Prostate gland (tissue), 2 donors: ENCODE measurements around the gene FAM131A. TPM values are rescaled to one million over a fixed set of nuclear protein-coding genes. Genes with fewer than 3 reads are reported as not detected.

ENCODE experiments used
- DNase-seq: peaks from one replicate; pipeline ENCODE4 v3.0.0-alpha.2; 2019; ENCODE audit warnings: low spot score
- H3K27ac ChIP-seq, 2 donors: fragments of 200-600 bp; sonication (generic); 2 replicates each; pipeline ENCODE4 v1.5.1; 2017 to 2019
- H3K27me3 ChIP-seq: fragments of 200-600 bp; sonication (generic); replicated peaks from 2 replicates; pipeline ENCODE4 v1.5.1; 2019; ENCODE audit not compliant: insufficient read depth
- H3K36me3 ChIP-seq, 2 donors: fragments of 200-600 bp; sonication (generic); 1 replicate in 1 of 2; 2 replicates in 1 of 2; pipeline versions ENCODE4 v1.5.1 to v1.8.1; 2017 to 2019
- H3K4me1 ChIP-seq: fragments of 200-600 bp; sonication (generic); replicated peaks from 2 replicates; pipeline ENCODE4 v1.5.1; 2019
- H3K4me3 ChIP-seq, 2 donors: fragments of 200-600 bp; sonication (generic); 2 replicates each; pipeline ENCODE4 v1.5.1; 2017 to 2019
- H3K9me3 ChIP-seq: fragments of 200-600 bp; sonication (generic); 2 replicates; pipeline ENCODE4 v1.5.1; 2017
- CTCF ChIP-seq, 4 experiments: fragments of 200-600 bp in 2 of 4; fragments of 450-650 bp in 2 of 4; sonication (generic) in 2 of 4; IDR thresholded peaks; 1 replicate in 3 of 4; 2 replicates in 1 of 4; pipeline ENCODE4 v1.5.1; 2016 to 2019; ENCODE audit warnings: antibody characterized with exemption in 4 of 4, mild to moderate bottlenecking in 2 of 4, moderate library complexity in 2 of 4
- POLR2A ChIP-seq: fragments of 450-650 bp; IDR thresholded peaks from one replicate; pipeline ENCODE4 v1.6.1; 2016; ENCODE audit warnings: antibody characterized with exemption, mild to moderate bottlenecking
- POLR2AphosphoS5 ChIP-seq: sonication (generic); formaldehyde crosslinking; IDR thresholded peaks from one replicate; pipeline ENCODE4 v1.6.1; 2017; ENCODE audit warnings: antibody characterized with exemption
- WGBS: methylation state at CpG from one replicate; pipeline ENCODE4 v1.1.5; 2018; 5-methylcytosine and 5-hydroxymethylcytosine counted together
- intact Hi-C: fragments of 100-400 bp; cut with DNase I; formaldehyde crosslinking; loops from one replicate; pipeline ENCODE4 v1.14.2; 2022
- total RNA-seq, 2 donors: library from RNA; depleted of rRNA; stranded (reverse); fragments of >200 nt; gene quantifications; one replicate each; pipeline ENCODE4 v1.1.0, GENCODE V29; 2016

FAM131A gene
- total RNA-seq, 2 donors from 2014 or later = 22.0 to 71.0 TPM

DNA sequence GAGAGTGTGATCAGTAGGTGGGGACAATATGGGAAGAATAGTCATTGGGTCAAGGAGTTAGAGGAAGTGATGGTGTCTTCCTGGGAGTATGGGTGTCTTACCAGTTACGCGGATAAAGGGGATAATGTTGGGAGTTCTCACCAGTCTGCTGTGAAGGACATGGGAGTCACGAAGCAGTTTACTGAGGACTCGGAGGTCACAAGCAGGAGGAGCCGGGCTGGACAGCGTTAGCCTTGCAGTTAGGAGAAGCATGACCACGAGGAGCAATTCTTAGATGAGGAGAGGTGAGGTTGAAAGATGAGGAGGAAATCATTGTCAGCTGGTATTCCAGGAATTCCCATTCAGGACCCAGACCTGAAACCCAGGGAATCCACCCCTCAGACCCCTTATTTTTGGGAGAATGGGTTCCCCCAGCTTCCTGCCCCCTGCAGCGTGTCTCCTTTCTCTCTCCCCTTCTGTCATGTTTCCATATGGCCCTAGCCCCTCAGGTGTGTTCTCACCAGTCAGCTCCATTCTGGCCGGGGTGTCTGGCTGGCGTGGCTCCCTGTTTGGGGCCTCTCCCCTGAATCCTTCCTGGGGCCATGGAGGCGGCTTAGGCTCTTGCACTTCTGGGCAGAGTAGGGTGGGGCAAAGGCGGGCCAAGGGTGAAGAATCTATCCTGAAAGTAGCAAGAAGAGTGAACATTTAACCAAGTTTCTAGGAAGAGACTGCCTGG lies 38.5 kb downstream of the FAM131A start:
- no peak for TF ChIP-seq POLR2A
- no peak for TF ChIP-seq CTCF (IDR thresholded peaks at IDR 0.05)
- no peak for TF ChIP-seq POLR2AphosphoS5
- Histone ChIP-seq H3K9me3 (no peaks in the 10 kb centered on the region), H3K27ac (no peak overlapping the region), H3K4me3 (no peak overlapping the region), H3K27me3 (no peaks in the 10 kb centered on the region), H3K36me3 (no peaks in the 10 kb centered on the region), H3K4me1 (peaks cover 6% of the 10 kb centered on the region)
- WGBS = 86% methylated on average over 12 of the region's 12 CpGs
- intact Hi-C loops = loop anchor here (5.0 kb wide), 1 partner anchor 136 kb away; no protein-coding TSS in a partner anchor
- DNase-seq = no peak

DNA sequence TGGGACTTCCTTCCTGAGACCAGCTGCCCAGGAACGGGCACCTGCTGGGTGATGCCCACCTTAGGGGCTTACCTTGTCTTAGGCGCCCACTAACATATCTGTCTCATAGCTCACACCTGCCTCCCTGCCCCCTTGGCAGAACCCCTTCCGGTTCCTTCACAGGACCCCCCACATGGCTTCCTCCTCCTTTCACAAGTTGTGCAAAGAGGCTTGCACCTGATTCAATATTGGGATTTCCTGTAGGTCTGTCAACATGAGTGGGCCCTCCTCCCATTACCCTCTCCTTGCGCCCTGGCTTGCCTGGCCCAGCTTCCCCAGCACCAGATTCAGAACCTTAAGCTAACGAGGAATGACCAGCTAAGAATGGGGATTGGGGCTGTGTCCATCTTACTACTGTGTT lies 40.0 kb downstream of the FAM131A start:
- intact Hi-C loops = loop anchor here (5.0 kb wide), 1 partner anchor 135 kb away; no protein-coding TSS in a partner anchor
- no peak overlapping the region for H3K27ac ChIP-seq

DNA sequence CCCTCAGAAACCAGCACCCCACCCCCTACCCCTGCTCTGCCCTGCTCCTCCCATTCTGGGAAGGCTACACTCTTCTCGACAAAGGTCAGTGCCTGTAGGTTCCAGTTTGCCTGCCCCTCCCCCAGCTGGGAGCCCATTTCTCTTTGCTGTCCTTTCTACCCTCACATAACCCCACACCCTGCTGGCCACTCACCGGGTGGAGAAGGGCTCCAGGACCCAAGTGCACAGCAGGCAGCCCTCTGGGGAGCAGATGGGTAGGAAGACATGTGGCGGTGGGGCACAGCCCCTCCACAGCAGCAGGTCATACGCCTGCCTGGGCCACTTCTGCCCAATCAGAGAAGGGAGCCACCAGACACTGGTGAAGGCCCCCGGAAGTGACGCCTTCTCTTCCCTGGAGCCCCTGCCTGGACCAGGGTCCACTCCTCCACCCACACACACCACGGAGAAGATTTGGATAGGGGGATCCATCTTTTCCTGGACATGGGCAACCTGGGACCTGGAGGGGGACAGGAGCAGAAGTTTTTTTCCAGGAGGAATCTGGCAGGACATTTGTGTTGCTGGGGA lies 40.6 kb downstream of the FAM131A start, which contains the start of gene THPO:
THPO (minus strand) TSS at position 326 of the 564 bp plus-strand sequence. CDS start 1,948 bp downstream, outside the sequence.
- Histone ChIP-seq H3K4me1 (no peaks in the 10 kb centered on the region), H3K36me3 (no peaks in the 10 kb centered on the region), H3K27me3 (no peaks in the 10 kb centered on the region), H3K9me3 (no peaks in the 10 kb centered on the region), H3K27ac (peak within 1 kb of the TSS; percentile 44 to 51), H3K4me3 (no peak within 1 kb of the TSS)
- intact Hi-C loops = loop anchor here (5.0 kb wide), 1 partner anchor 134 kb away; no protein-coding TSS in a partner anchor
- no peak for DNase-seq
- TF ChIP-seq POLR2AphosphoS5 (no peak), CTCF (IDR thresholded peaks at IDR 0.05) (no peak), POLR2A (no peak)
- 81% methylated on average over 7 of the region's 7 CpGs for WGBS

More for the DNA sequence above, 40.0 kb downstream of the FAM131A start:
- H3K27me3 ChIP-seq = no peaks in the 10 kb centered on the region
- no peaks in the 10 kb centered on the region for H3K4me1 ChIP-seq
- TF ChIP-seq POLR2A (no peak), CTCF (IDR thresholded peaks at IDR 0.05) (no peak), POLR2AphosphoS5 (no peak)
- H3K36me3 ChIP-seq = no peaks in the 10 kb centered on the region
- no peak for DNase-seq
- no peaks in the 10 kb centered on the region for H3K9me3 ChIP-seq
- WGBS = 75% methylated on average over 5 of the region's 5 CpGs
- H3K4me3 ChIP-seq = no peak overlapping the region

DNA sequence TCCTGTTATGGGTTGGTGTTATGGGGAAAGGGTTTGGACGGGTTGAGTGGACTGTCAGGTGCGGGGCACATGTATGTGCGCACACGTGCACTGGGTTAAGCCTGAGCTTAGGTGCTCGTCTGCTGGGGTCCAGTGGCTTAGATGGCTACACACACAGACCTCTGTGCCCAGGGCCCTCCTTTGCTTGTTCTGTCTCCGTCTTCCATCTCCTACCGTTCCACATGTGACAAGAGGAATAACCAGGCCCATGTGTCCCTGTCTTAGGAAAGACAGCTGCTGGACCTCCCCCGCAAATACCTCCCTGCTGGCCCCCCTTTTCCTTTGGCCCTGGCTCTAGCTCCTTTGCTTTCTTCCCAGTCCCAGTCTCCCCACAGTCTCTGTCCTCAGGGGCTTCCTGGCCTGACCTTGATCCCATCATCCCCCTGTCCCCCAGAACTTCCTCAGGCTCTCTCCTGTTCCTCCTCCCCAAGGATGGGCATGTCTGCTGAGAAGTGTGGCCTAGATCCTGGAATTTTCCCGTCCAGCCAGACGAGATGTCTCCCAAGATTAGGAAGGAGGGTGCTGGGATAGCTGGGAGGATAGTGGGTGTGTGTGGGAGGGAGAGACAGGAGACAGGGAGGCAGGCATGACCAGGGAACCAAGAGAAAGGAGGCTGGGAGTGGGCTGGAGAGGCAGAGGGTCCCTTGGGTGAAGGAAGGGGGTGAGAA lies 41.4 kb downstream of the FAM131A start:
- TF ChIP-seq CTCF (IDR thresholded peaks at IDR 0.05) (no peak), POLR2AphosphoS5 (no peak), POLR2A (no peak)
- Histone ChIP-seq H3K36me3 (no peaks in the 10 kb centered on the region), H3K9me3 (no peaks in the 10 kb centered on the region), H3K4me3 (no peak overlapping the region), H3K4me1 (no peaks in the 10 kb centered on the region), H3K27me3 (no peaks in the 10 kb centered on the region), H3K27ac (peak overlapping the region; percentile 44 to 51)
- 72% methylated on average over 10 of the region's 10 CpGs for WGBS
- no peak for DNase-seq
- intact Hi-C loops = loop anchor here (5.0 kb wide), 1 partner anchor 133 kb away; no protein-coding TSS in a partner anchor
